ENCODE results near the gene MT3.

MT3 gene

DNA sequence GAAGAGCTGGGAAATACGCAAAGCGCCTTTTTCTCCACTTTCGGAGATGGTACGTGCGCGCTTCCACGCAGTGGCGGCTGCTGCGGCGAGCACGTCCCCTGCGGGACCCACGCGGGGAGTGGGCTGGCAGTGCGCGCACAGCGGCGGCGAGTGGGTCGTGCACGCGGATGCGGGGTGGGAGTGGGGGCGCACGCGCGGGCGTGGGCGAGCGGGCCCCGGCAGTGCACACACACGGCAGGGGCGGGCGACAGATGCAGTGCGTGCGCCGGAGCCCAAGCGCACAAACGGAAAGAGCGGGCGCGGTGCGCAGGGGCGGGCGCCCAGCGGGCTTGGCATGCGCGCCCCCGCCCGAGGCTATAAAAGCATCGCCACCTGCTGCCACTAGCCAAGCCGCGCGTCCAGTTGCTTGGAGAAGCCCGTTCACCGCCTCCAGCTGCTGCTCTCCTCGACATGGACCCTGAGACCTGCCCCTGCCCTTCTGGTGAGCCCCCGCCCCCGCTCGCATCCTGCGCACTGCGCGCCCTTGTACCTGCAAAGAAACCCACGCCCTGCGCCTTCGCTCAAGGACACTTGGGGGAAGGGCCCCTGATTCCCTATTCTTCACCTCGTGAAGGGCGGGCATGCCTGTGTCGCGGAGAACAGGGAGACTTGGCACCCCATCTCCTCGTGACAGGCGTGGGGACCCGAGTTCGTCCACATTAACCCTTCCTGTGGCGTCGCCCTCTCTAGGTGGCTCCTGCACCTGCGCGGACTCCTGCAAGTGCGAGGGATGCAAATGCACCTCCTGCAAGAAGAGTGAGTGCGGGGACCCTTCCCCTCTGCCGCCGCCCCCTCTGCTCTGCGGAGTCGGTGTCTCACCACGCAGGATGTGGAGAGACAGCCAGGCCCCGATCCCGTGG, at the start of gene MT3:
TSS of gene MT3 (plus strand) at position 388 of the 899 bp plus-strand sequence. CDS start at position 451, 63 bp downstream.
- no peak for DNase-seq (ENCODE audit: low spot score)

DNA sequence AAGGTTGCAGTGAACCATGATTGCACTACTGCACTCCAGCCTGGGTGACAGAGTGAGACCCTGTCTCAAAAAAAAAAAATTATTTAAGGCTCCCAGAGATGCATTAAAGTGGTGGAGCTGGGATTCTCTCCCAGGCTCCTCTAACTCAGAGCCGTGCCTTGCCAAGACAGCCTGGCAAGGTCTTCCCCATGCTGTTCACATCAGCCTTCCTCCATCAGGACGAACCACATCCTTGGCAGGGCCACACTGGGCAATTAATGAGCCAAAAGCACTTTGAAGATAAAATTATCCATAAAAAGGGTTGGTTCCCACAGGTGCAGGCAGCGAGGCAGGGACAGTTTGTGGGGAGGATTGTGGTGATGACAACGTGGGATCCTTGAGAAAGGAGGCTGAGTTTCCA, 49.7 kb upstream of the MT3 start:
- DNase-seq (ENCODE audit: low spot score), result no peak

DNA sequence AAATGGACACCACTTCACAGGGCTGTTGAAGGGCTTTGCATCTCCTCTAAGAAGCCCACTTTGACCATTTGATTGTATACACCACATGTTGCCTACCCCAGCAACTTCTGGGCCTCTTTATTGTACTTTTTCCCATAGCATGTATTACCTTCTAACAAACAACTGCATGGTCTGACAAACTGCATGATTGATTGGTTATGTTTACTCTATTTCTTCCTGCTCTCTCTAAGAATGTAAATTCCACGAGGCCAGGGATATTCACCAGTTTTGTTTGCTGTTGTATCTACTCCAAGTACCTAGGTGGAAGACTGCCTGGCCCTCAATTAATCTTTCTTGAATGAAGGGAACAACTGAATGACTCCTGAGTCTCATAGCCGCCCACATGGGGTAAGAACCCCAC, 47.3 kb upstream of the MT3 start:
- no peak for DNase-seq (ENCODE audit: low spot score)

DNA sequence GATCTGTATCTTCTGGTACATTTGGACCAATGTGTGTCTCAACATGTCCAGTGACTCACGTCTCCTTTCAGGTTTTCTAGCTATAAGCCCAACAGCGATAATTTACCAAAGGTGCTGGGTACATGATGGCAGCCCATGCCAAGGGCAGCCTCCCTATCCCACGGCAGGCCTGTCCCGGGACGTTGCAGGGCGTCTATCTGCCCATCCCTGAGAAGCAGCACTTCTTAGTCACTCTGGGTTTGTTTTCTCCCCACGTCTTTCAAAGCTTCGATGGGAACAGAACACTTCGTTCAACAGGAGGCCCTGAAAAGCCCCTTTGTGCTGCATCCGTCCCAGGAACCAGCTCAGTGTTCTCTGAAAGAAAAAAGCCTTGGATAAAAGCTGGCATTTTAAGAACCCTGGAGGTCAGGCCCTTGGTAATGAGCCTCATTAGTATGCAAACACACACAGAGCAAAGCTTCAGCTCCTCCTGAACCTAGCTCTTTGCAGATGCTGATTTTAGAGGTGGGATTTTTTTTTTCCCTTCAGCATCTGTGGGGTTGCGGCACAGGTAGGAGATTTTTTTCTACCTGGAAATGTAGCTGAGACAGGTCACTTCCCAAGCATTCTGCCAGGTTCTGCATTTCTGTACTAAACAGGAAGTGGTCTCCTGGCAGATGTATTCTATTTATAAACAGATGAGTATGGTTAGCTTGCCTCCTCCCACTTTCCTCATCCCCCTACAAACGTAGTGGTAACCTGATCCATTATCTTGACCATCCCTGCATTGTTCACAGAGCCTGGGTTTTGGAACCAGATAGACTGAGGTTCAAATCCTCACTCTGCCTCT, 42.0 kb upstream of the MT3 start:
- DNase-seq (ENCODE audit: low spot score), result peak; percentile 31

DNA sequence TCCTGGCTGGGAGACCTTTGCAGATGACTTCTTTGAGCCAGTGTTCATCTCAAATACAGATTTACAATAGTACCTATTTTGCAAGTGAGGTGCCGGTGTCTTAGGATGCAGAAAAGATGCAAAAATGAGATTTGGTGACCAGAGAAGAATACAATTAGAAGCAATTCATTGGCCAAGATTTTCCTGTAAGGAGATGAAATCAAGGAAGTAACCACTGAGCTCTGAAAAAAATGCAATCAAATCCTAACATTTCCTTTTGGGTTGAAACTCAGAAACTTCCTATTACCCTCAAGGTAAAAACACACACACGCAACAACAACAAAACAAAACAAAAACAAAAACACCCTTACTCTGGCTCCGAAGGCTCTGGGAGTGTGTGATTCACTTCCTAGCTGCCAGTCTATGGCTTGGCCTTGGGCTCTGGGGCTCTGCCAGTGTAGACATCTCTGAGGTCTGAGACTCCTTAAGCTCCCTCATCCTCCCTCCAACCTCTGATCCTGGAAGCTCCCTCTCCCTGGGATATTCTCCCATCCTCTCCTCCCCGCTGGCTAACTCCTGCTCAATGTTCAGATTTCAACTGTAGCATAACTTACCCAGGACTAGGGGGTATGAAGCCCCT, 41.3 kb upstream of the MT3 start:
- DNase-seq (ENCODE audit: low spot score), result peak; percentile 34

DNA sequence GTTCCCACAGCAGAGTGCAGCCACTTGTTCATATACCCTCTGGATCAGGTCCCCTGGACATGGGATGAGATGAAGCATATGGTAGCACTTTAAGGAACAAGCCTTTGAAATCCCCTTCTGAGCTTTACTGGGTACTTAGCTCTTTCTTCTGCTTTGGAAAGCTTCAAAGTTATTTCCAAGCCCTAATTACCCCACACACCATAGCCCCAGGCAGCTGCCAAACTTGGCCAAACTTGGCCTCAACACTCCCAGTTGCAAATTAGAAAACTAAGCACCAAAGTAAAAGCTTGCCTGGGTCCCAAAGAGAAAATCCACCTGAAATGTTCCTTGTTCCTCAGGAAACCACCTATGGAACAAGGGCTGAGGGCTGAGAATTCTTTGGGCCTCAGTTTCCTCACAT, 40.2 kb upstream of the MT3 start:
- DNase-seq (ENCODE audit: low spot score), result no peak

DNA sequence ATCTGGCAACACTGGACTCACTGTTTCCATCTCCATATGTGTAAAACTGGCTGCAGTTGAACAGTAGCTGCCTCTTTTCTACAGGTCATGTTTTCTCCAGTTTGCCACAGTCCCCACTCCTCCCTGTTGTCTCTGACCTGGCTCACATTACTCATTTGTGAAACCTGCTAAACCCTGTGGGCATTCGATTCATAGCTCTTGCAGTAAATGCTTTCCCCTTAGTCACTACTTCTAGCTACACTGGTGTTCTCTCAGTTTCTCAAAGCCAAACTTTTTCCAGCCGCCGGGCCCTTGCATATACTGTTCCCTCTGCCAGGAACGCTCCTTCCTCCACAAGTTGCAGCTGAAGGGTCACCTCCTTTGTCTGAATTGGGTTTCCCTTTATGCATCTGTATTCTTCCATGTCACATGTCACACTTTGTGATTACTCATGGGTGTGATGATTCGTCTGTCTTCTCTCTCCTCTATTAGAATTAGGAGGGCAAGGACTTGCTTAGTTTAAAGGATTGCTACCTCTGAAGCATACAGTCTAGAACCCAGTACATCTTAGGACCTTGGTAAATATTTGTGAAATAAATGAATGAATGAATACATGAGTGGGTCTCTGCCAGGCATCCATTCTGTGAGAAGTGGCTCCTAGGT, 39.5 kb upstream of the MT3 start:
- no peak for DNase-seq (ENCODE audit: low spot score)

DNA sequence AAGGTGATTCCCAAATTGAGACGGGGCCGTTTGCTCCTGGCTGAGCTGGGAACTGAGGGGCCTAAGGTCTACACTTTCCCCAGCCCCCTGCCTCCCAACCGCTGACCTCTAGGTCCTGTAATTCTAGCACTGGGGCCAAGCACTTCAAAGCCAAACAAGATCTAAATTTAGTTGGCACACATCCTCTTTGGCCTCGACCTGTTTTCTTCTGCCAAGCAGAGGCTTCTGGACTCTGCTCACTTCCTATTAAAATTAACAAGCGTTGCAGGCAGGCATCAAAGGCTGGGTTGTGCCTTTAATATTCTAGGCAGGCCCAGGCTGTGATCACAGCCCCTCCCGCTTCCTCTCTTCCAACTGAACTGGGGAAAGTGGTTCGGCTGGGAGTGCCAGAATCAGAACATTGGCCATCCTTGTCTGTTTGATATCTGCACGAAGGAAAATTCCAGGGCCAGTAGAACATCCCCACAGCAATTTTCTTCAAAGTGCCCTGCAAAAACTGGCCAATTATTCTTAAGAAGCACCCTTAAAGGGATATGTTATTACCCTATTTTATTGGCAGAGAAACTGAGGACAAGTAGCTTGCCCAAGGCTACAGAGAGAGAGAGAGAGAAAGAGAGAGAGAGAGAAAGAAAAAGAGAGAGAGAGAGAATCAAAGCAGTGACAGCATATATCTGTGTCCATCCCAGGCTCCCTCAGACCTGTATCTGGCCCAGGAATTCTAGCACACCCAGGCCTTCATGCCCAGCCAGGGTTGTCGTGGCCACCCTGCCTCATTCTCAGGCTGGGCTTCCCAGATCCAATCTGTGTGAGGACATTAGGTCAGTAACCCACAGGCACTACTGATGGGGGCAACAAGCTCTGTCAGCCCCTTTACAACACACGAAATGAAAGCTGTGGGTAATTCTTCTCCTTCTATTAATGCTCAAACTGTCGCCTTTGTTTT, 37.3 kb upstream of the MT3 start:
- DNase-seq (ENCODE audit: low spot score), result no peak

DNA sequence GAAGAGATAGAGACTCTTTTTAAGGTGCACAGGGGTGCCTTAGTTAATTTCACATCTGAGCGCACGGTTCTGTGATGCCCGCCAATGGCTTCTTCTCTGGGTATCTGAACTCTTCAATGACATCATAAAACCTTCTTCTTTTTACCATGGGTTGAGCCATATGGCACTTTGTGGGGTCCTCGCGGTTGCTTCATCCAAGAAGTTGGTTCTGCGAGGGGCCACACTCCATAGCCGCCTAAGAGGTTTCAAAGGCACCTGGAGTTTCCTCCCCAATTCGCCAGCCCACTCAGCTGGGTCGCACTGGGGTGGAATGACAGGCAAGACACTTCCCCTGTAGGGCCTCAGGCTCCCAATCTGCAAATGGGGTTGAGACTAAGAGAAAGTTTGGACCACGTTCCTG, 34.9 kb upstream of the MT3 start:
- DNase-seq (ENCODE audit: low spot score), result no peak

DNA sequence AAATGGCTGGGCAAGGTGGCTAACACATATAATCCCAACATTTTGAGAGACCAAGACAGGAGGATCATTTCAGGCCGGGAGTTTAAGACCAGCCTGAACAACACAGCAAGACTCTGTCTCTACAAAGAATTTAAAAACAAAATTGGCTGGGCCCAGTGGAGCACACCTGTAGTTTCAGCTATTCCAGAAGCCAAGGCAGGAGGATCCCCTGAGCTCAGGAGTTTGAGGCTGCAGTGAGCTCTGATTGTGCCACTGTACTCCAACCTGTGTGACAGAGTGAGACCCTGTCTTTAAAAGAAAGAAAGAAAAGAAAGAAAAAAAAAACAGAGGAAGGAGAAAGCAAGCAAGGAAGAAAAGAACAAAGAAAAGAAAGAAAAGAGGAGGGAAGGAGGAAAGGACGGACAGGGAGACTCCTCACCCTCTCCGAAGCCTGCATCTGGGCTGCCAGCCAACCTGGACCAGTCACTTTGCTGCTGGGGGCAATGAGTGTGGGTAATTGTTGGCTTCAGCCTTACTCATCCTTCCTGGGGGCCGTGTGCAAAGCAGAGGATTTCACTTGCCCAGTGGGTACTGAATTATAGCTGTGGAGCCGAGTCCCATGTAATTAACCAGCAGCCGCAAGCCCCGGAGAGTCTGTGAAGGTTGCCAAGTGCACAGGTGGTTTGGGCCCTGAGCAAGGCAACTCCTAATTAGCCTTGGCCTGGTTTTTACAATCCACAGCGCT, 31.1 kb upstream of the MT3 start:
- DNase-seq (ENCODE audit: low spot score), result no peak

DNA sequence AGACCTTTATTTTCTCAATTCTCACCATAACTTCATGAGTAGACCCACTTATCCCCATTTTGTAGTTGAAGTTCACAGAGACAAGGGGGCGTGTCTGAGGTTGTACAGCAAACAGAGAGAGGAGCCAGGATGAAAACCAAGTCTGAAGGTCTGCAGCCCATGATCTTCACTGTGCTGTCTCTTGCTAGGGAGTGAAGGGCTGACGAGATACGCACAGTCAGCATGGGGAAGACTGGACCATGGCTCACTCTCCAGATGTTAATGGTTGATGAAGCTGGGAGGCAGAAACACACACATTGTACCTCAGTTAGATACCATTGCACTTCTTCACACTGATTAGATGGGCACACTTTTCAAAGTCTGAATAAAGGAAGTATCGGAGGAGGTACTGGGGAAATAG, 30.2 kb upstream of the MT3 start:
- no peak for DNase-seq (ENCODE audit: low spot score)

DNA sequence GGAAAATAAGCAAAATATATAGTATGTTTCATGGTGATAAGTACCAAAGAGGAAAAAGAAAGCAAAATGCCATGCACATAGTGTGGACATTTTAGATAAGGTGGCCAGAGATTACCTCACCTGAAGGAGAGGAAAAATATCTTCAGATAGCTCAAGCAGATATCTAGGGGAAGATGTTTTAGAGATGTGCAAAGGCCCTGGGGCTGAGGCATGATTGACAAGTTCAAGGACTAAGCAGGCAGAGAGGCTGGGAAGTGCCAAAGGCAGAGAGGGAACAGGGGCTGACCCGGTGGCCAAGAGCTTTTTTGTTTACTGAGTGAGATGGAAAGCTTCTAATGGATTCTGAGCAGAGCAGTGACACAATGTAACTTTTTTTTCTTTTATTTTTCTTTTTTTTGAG, 28.9 kb upstream of the MT3 start:
- no peak for DNase-seq (ENCODE audit: low spot score)

DNA sequence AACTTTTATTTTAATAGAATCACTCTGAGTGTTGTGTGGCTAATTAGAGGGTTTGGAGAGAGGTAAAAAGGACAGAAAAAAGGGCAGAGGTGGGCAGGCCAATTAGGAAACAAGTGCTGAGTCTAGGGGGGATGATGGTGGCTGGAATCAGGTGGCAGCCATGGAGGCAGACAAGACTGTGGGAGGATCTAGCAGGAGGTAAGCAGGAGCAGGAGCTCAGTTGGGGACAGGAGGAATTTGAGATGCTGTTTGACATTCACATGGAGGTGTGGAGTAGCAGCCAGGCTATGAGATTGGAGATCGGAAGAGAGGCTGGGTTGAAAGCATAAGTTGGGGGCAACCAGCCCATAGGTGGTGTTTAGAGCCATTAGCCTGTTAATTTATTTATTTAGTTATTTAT, 28.2 kb upstream of the MT3 start:
- DNase-seq (ENCODE audit: low spot score), result no peak

DNA sequence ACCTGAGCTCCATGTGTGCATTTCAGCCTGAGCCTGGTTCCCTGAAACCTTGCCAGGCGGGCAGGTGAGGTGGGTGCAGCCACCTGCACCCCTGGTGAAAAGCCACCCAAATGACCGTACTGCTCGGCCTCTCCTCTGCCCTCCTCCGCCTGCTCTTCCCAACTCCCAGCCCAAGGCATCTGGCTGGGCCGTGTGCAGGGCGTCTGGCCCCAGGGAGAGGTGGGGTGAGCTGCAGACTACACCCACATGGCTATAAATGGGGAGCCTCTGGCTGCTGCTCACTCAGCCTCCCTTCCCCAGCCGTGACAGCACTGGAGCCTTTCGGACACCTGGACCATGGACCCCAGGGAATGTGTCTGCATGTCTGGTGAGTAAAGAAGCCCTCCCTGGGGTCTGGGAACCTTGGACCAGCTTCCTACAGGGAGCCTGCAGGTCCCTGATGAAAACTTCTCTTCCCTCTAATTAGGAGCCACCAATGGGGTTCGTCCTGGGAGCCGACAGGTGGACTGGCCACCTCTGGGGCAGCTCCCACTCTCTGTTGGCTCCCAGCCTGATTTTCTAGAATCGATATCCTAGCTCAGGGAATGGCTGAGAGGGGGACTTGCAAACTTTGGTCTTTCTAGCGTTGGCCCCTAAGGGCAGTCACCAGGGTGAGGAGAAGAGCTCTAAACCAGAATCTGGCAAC, 24.4 kb upstream of the MT3 start, which contains the start of gene MT4:
TSS of gene MT4 (plus strand) at position 281 of the 685 bp plus-strand sequence. CDS start at position 337, 56 bp downstream.
- no peak for DNase-seq (ENCODE audit: low spot score)

DNA sequence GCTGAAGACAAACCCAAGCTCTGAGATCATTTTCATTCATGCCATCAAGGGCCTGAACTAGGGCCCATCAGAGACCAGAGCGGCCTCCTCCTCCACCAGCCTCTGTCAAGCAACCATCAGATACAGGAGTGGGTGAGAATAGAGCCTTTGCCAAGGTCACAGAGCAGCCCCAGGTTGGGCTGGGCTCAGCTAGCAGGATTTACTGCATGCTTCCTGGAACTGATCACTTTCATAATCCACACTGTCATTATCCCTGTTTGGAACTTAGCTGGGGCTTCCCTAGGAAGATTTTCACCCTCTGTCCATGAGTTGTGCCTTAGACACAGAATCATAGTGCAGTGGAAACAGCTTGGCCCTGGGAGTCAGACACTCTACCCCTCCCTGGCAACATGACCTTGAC, 19.4 kb upstream of the MT3 start:
- DNase-seq (ENCODE audit: low spot score), result no peak

DNA sequence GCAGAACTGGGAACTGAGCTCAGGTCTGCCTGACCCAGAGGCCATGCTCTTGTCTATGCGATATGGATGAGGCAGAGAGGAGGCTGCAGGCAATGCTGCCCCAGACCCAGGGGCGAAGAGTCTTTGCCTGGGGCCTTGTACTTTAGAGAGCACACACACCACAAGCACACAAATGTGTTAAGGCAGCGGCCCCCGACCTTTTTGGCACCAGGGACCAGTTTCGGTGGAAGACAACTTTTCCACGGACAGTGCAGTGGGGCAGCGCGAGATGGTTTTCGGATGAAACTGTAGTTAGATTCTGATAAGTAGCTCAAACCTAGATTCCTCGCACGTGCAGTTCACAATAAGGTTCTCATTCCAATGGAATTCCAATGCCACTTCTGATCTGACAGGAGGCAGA, 17.8 kb upstream of the MT3 start:
- DNase-seq (ENCODE audit: low spot score), result no peak

DNA sequence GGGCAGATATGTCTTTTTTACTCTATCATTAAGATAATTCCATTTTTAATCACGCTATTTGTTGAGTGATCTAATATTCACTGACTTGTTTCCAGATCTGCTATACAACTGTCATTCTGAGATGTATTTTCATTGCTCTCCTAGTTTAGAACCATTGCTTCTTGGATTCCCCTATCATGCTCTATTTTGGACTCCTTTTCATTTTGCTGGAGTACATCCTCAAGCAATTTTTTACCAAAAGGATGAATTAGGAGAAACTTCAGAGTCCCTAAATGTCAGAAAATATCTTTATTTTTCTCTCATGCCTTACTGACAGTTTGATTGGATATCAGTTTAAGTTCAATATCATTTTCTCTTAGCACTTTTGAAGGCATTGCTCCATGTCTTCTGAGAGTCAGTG, 14.7 kb upstream of the MT3 start:
- DNase-seq (ENCODE audit: low spot score), result no peak

DNA sequence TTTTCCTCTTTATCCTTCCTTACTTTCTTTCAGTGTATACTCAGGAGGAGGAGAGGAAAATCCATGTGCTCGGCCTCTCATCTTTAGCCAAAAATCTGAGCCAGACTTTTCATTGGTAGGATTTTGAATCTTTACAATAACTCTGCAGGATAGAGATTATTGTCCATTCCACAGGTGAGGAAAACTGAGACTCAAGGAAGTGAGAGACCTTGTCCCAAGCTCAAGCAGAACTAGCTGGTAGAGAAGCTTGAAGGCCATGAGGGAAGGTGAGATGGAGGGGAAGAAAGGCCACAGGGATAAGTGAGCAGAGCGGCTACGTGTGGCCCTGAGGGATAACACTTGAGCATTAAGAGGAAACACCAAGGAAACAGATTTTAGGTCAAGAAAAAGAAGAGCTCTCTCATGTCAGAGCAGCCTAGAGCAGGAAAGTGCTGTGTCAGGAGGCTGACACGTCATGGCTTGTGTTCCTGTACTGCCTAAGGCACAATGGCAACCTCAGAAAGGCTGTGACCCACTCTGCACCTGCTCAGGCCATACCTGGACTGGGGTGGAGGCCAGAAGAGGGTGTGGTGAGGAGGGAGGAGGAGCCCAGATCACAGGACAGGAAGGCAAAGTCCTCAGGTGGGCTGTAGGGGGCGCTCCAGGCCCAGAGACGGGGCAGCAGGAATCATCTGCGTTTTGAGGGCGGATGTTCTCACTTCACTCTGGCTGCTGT, 12.6 kb upstream of the MT3 start:
- peak; percentile 30 for DNase-seq (ENCODE audit: low spot score)

DNA sequence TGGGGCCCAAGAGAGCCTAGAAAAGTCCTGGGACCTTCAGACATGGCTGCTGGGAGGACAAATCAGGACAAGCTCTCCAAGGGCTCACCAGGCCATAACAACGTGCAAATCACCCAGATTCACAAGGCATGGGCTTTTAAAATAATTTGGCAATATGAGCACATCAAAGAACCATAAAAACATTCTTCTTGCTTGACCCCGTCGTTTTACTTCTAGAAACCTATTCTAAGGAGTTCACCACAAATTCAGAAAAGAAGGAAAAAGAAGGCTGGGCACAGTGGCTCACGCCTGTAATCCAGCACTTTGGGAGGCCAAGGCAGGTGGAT, 12.1 kb upstream of the MT3 start:
- no peak for DNase-seq (ENCODE audit: low spot score)

Data from kidney capillary endothelial cell (primary cell).